Sigmoid colon (tissue), 7 donors: ENCODE measurements around the gene LPAR3. TPM values are rescaled to one million over a fixed set of nuclear protein-coding genes. Genes with fewer than 3 reads are reported as not detected.

ENCODE experiments used
- DNase-seq: peaks from one replicate; pipeline ENCODE4 v3.0.0-alpha.2; 2019
- H3K27ac ChIP-seq, 4 donors: fragments of 200-600 bp; sonication (generic); one replicate each; pipeline ENCODE4 v1.5.1; 2016 to 2019; ENCODE audit warnings: mild to moderate bottlenecking in 1 of 4
- H3K27me3 ChIP-seq, 3 donors: fragments of 200-600 bp; sonication (generic); one replicate each; pipeline ENCODE4 v1.5.1; 2019; ENCODE audit warnings: mild to moderate bottlenecking in 1 of 3
- H3K36me3 ChIP-seq, 4 donors: fragments of 200-600 bp; sonication (generic); one replicate each; pipeline ENCODE4 v1.5.1; 2016 to 2019
- H3K4me1 ChIP-seq, 4 donors: fragments of 200-600 bp; sonication (generic); one replicate each; pipeline ENCODE4 v1.5.1; 2017 to 2019
- H3K4me3 ChIP-seq, 4 donors: fragments of 200-600 bp; sonication (generic); one replicate each; pipeline ENCODE4 v1.5.1; 2017 to 2019; ENCODE audit warnings: mild to moderate bottlenecking in 2 of 4, moderate library complexity in 1 of 4
- H3K9me3 ChIP-seq, 4 donors: fragments of 200-600 bp in 3 of 4; sonication (generic) in 3 of 4; one replicate each; pipeline versions ENCODE4 v1.5.1 to v1.6.1; 2013 to 2019
- CTCF ChIP-seq, 4 experiments: fragments of 450-650 bp in 3 of 4; fragments of 200-600 bp in 1 of 4; IDR thresholded peaks; one replicate each; pipeline ENCODE4 v1.5.1; 2016 to 2019; ENCODE audit warnings: antibody characterized with exemption in 4 of 4, mild to moderate bottlenecking in 3 of 4, moderate library complexity in 2 of 4
- EP300 ChIP-seq, 4 donors: sonication (generic); formaldehyde crosslinking; IDR thresholded peaks; one replicate each; pipeline ENCODE4 v1.6.1; 2017; ENCODE audit warnings: antibody characterized with exemption in 4 of 4
- POLR2A ChIP-seq, 2 donors: fragments of 450-650 bp; IDR thresholded peaks; one replicate each; pipeline ENCODE4 v1.6.1; 2016; ENCODE audit warnings: antibody characterized with exemption in 2 of 2, mild to moderate bottlenecking in 2 of 2, moderate library complexity in 2 of 2
- POLR2AphosphoS5 ChIP-seq, 4 donors: sonication (generic); formaldehyde crosslinking; IDR thresholded peaks; one replicate each; pipeline ENCODE4 v1.6.1; 2017; ENCODE audit warnings: antibody characterized with exemption in 4 of 4
- WGBS, 2 donors: extraction: QIAGEN DNeasy Blood & Tissue Kit; methylation state at CpG; one replicate each; pipeline ENCODE4 v1.1.7; 2013; 5-methylcytosine and 5-hydroxymethylcytosine counted together
- intact Hi-C: fragments of 100-400 bp; cut with DNase I; formaldehyde crosslinking; loops from one replicate; pipeline ENCODE4 v1.15.1; 2023
- polyA plus RNA-seq, 3 donors: library from polyadenylated mRNA; stranded (reverse); fragments of 200-250 nt; gene quantifications; one replicate each; pipeline ENCODE4 v1.2.3, GENCODE V29; 2013
- total RNA-seq, 4 donors: library from RNA; depleted of rRNA; stranded (reverse); fragments of >200 nt; gene quantifications; one replicate each; pipeline ENCODE4 v1.1.0, GENCODE V29; 2016
- donor health status: healthy with polysubstance abuse.
- donor health status: Bipolar disorder and iron deficiency.
- donor health status: healthy.

LPAR3 gene
- total and polyA plus RNA-seq, 7 donors, result 0.23 to 1.4 (median 0.60) TPM; not detected in 4

DNA sequence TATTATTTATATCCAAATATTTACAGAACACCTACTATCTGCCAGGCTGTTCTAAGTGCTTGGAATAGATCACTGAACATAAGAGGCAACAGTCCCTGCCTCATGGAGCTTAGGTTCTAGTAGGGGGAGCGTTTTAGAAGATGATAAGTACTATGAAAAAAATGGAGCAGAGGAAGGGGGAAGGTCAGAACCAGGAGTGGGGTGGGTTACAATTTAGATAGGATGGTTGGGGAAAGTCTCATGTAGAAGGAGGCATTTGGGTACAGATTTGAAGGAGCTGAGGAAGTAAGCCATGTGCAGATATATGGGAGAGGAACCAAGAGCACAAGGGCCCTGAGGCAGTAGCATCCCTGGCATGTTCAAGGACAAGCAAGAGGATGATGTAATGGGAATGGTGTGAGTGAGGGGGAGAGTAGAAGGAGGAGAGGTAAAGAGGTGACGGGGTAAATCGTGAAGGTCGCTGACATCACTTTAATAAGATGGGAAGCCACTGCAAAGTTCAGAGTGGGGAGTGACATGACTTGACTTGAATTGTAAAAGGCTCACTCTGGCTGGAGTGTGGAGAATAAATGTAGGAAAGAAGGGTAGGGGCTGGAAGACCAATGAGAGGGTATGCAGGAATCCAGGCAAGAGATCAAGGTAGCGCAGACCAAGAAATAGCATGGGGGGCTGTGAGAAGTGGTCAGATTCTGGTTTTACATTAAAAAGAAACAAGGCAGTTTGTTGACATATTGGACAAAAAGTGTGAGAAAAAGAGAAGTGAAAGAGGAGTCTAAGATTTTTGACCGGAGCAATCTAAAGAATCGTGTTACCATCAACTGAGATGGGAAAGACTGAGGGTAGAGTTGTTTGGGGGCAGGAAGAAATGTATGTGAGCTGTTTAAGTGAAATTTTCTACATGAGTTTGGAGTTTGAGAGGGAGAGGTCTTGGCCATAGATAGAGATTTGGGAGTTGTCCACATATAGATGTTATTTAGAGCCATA, 92.6 kb downstream of the LPAR3 start:
- Histone ChIP-seq H3K4me1 (no peaks in the 10 kb centered on the region), H3K9me3 (no peaks in the 10 kb centered on the region), H3K27ac (no peak overlapping the region), H3K27me3 (no peaks in the 10 kb centered on the region), H3K36me3 (no peaks in the 10 kb centered on the region), H3K4me3 (no peak overlapping the region)
- 87 to 95% methylated on average over 7 of the region's 7 CpGs for WGBS, 2 donors
- intact Hi-C loops, result no loop called here
- no peak for DNase-seq
- TF ChIP-seq EP300 (IDR thresholded peaks at IDR 0.05), result no peak
- no peak for TF ChIP-seq POLR2AphosphoS5 (IDR thresholded peaks at IDR 0.05)

- Histone ChIP-seq H3K9me3 (no peaks in the 10 kb centered on the region), H3K4me1 (no peaks in the 10 kb centered on the region), H3K4me3 (no peak overlapping the region), H3K36me3 (no peaks in the 10 kb centered on the region), H3K27ac (no peak overlapping the region), H3K27me3 (no peaks in the 10 kb centered on the region)
- 88 to 92% methylated on average over 3 of the region's 3 CpGs for WGBS, 2 donors
- intact Hi-C loops, result no loop called here
- TF ChIP-seq POLR2AphosphoS5 (IDR thresholded peaks at IDR 0.05), result no peak
- no peak for TF ChIP-seq CTCF (IDR thresholded peaks at IDR 0.05)
- TF ChIP-seq EP300 (IDR thresholded peaks at IDR 0.05), result no peak
- TF ChIP-seq POLR2A (IDR thresholded peaks at IDR 0.05), result no peak
- DNase-seq, result no peak
Observed at GRCh38 chr1:84797603-84798002, 95.4 kb downstream of the LPAR3 start.

GRCh38 chr1:84795966-84796600, 96.9 kb downstream of the LPAR3 start:
- DNase-seq, result no peak
- WGBS, 2 donors, result 81 to 90% methylated on average over 9 of the region's 9 CpGs
- no peaks in the 10 kb centered on the region for H3K27me3 ChIP-seq
- no peak overlapping the region for H3K4me3 ChIP-seq
- H3K27ac ChIP-seq, result no peak overlapping the region
- intact Hi-C loops, result no loop called here
- H3K36me3 ChIP-seq, result no peaks in the 10 kb centered on the region
- no peaks in the 10 kb centered on the region for H3K4me1 ChIP-seq
- no peaks in the 10 kb centered on the region for H3K9me3 ChIP-seq
- TF ChIP-seq POLR2AphosphoS5 (IDR thresholded peaks at IDR 0.05), result no peak

GRCh38 chr1:84795213-84795612, 97.8 kb downstream of the LPAR3 start:
- no peak for TF ChIP-seq EP300 (IDR thresholded peaks at IDR 0.05)
- TF ChIP-seq CTCF (IDR thresholded peaks at IDR 0.05), result no peak
- no peak for TF ChIP-seq POLR2A (IDR thresholded peaks at IDR 0.05)
- TF ChIP-seq POLR2AphosphoS5 (IDR thresholded peaks at IDR 0.05), result no peak
- Histone ChIP-seq H3K9me3 (no peaks in the 10 kb centered on the region), H3K4me3 (no peak overlapping the region), H3K36me3 (no peaks in the 10 kb centered on the region), H3K4me1 (no peaks in the 10 kb centered on the region), H3K27ac (no peak overlapping the region), H3K27me3 (no peaks in the 10 kb centered on the region)
- WGBS, 2 donors, result 94 to 95% methylated on average over 2 of the region's 2 CpGs
- intact Hi-C loops, result no loop called here
- DNase-seq, result no peak

- no peak for TF ChIP-seq POLR2A (IDR thresholded peaks at IDR 0.05)
- no peak for TF ChIP-seq EP300 (IDR thresholded peaks at IDR 0.05)
- TF ChIP-seq POLR2AphosphoS5 (IDR thresholded peaks at IDR 0.05), result no peak
- TF ChIP-seq CTCF (IDR thresholded peaks at IDR 0.05), result no peak
- no peaks in the 10 kb centered on the region for H3K4me1 ChIP-seq
- H3K4me3 ChIP-seq, result no peak overlapping the region
- H3K27ac ChIP-seq, result no peak overlapping the region
- no peak for DNase-seq
- intact Hi-C loops, result no loop called here
- no peaks in the 10 kb centered on the region for H3K36me3 ChIP-seq
- 92 to 97% methylated on average over 2 of the region's 2 CpGs for WGBS, 2 donors
- no peaks in the 10 kb centered on the region for H3K9me3 ChIP-seq
- no peaks in the 10 kb centered on the region for H3K27me3 ChIP-seq
Observed at GRCh38 chr1:84792421-84792820, 100.6 kb downstream of the LPAR3 start.
